Karpas-422 (cell line): Measurements from ENCODE around the gene RNF11. TPM values are rescaled to one million over a fixed set of nuclear protein-coding genes. Genes with fewer than 3 reads are reported as not detected.
A peak's percentile ranks its signal among the peaks of the same experiment; 100 is the strongest.
"Not testable (repeated sequence)": the region's sequence is repeated elsewhere in the genome, so short reads cannot be mapped to it uniquely, and the experiment has no call there.

Source experiments
- DNase-seq: peaks from one replicate; pipeline ENCODE4 v3.0.0-alpha.2; 2015
- H2AFZ ChIP-seq: fragments of 200-600 bp; sonication (generic); 2 replicates; pipeline ENCODE4 v1.6.1; 2014; ENCODE audit warnings: antibody characterized with exemption, low read length, mixed read lengths
- H3K27ac ChIP-seq: fragments of 200-600 bp; sonication (generic); 2 replicates; pipeline ENCODE4 v1.5.1; 2014; ENCODE audit warnings: mild to moderate bottlenecking, low read length, moderate library complexity
- H3K27me3 ChIP-seq: fragments of 200-600 bp; sonication (generic); 2 replicates; pipeline ENCODE4 v1.6.1; 2014; ENCODE audit warnings: low read length, mixed read lengths
- H3K36me3 ChIP-seq: fragments of 200-600 bp; sonication (generic); 2 replicates; pipeline ENCODE4 v1.6.1; 2014; ENCODE audit warnings: low read length, mixed read lengths; ENCODE audit not compliant: insufficient read depth
- H3K4me1 ChIP-seq: fragments of 200-600 bp; sonication (generic); 2 replicates; pipeline ENCODE4 v1.6.1; 2014; ENCODE audit warnings: mild to moderate bottlenecking, low read length, mixed read lengths
- H3K4me2 ChIP-seq: fragments of 200-600 bp; sonication (generic); 2 replicates; pipeline ENCODE4 v1.6.1; 2014; ENCODE audit warnings: low read length, low read depth, mild to moderate bottlenecking; ENCODE audit not compliant: poor library complexity, severe bottlenecking
- H3K4me3 ChIP-seq: fragments of 200-600 bp; sonication (generic); 2 replicates; pipeline ENCODE4 v1.5.1; 2014; ENCODE audit warnings: mild to moderate bottlenecking, antibody characterized with exemption, low read length, mixed read lengths
- H3K79me2 ChIP-seq: fragments of 200-600 bp; sonication (generic); 2 replicates; pipeline ENCODE4 v1.6.1; 2014; ENCODE audit warnings: mild to moderate bottlenecking, low read length, mixed read lengths
- H3K9ac ChIP-seq: fragments of 200-600 bp; sonication (generic); 2 replicates; pipeline ENCODE4 v1.6.0; 2014; ENCODE audit warnings: low read length
- H3K9me2 ChIP-seq: fragments of 200-600 bp; sonication (generic), shearing (Covaris generic); replicated peaks from 2 replicates; pipeline ENCODE4 v1.6.0; 2014; ENCODE audit warnings: mild to moderate bottlenecking, low read length, moderate library complexity; ENCODE audit not compliant: insufficient read depth
- H3K9me3 ChIP-seq: fragments of 300-700, 200-600 bp; sonication (generic); 2 replicates; pipeline ENCODE4 v1.6.1; 2014; ENCODE audit warnings: low read length, mixed read lengths
- H4K20me1 ChIP-seq: fragments of 200-600 bp; sonication (generic); 2 replicates; pipeline ENCODE4 v1.6.1; 2014; ENCODE audit warnings: mild to moderate bottlenecking, antibody characterized with exemption, low read length, low read depth; ENCODE audit not compliant: insufficient read depth
- total RNA-seq: library from RNA; depleted of rRNA; stranded (reverse); fragments of >200 nt; shearing (Covaris generic); gene quantifications from 2 replicates; pipeline ENCODE4 v1.2.3, GENCODE V29; 2014; ENCODE audit warnings: low replicate concordance

RNF11 gene
- total RNA-seq, 1 experiment from 2014 or later, result 12.3 TPM

- Histone ChIP-seq H3K4me1 (peaks cover 20% of the 10 kb centered on the region), H3K9me3 (no peaks in the 10 kb centered on the region), H3K27ac (no peak overlapping the region), H3K9me2 (no peaks in the 10 kb centered on the region), H2AFZ (no peak overlapping the region), H3K36me3 (no peaks in the 10 kb centered on the region), H4K20me1 (no peaks in the 10 kb centered on the region; the same call in 1 of the 2 replicates), H3K4me3 (no peak overlapping the region), H3K27me3 (no peaks in the 10 kb centered on the region), H3K9ac (no peak overlapping the region), H3K4me2 (no peak overlapping the region), H3K79me2 (peaks cover 3% of the 10 kb centered on the region; the same call in 1 of the 2 replicates)
- no peak for DNase-seq
Observed at GRCh38 chr1:51231896-51232295, 4.2 kb upstream of the RNF11 start.

- DNase-seq, H3K9me3 ChIP-seq, H3K27ac ChIP-seq, H3K4me3 ChIP-seq, H2AFZ ChIP-seq, H3K27me3 ChIP-seq, H3K9ac ChIP-seq, H3K36me3 ChIP-seq, H3K9me2 ChIP-seq: not testable (repeated sequence)
- peaks cover 30% of the 10 kb centered on the region for H3K4me1 ChIP-seq
- H3K79me2 ChIP-seq, result peaks cover 15% of the 10 kb centered on the region; the same call in 1 of the 2 replicates
- H4K20me1 ChIP-seq, result peaks cover 13% of the 10 kb centered on the region
- peak overlapping the region; percentile 83 for H3K4me2 ChIP-seq
Observed at GRCh38 chr1:51234236-51234635, 1.8 kb upstream of the RNF11 start.

- H3K9me3 ChIP-seq, result no peaks in the 10 kb centered on the region
- peak overlapping the region; percentile 87 for H3K9ac ChIP-seq
- H2AFZ ChIP-seq, result no peak overlapping the region
- H3K79me2 ChIP-seq, result peaks cover 15% of the 10 kb centered on the region; the same call in 1 of the 2 replicates
- no peak overlapping the region for H3K27ac ChIP-seq
- peak overlapping the region; percentile 95 for H3K4me3 ChIP-seq
- no peaks in the 10 kb centered on the region for H3K27me3 ChIP-seq
- no peaks in the 10 kb centered on the region for H3K9me2 ChIP-seq
- peak; percentile 92 for DNase-seq
- H3K4me1 ChIP-seq, result peaks cover 30% of the 10 kb centered on the region
- no peaks in the 10 kb centered on the region for H3K36me3 ChIP-seq
- H4K20me1 ChIP-seq, result peaks cover 19% of the 10 kb centered on the region
- H3K4me2 ChIP-seq, result peak overlapping the region; percentile 83
Observed at GRCh38 chr1:51234721-51235425, 1.2 kb upstream of the RNF11 start.

- Histone ChIP-seq H3K79me2 (peaks cover 22% of the 10 kb centered on the region; the same call in 1 of the 2 replicates), H3K27me3 (no peaks in the 10 kb centered on the region), H4K20me1 (peaks cover 37% of the 10 kb centered on the region), H3K36me3 (no peaks in the 10 kb centered on the region), H3K4me3 (peak overlapping the region; percentile 95), H3K9me2 (no peaks in the 10 kb centered on the region), H2AFZ (peak overlapping the region; percentile 95), H3K4me1 (peaks cover 30% of the 10 kb centered on the region), H3K4me2 (peak overlapping the region; percentile 83), H3K27ac (no peak overlapping the region), H3K9me3 (no peaks in the 10 kb centered on the region), H3K9ac (peak overlapping the region; percentile 87)
- peak; percentile 64 for DNase-seq
Observed at GRCh38 chr1:51236531-51237350, 668 bp downstream of the RNF11 start.

- no peak overlapping the region for H3K27ac ChIP-seq
- peaks cover 37% of the 10 kb centered on the region for H4K20me1 ChIP-seq
- no peak for DNase-seq
- no peaks in the 10 kb centered on the region for H3K9me2 ChIP-seq
- H3K4me3 ChIP-seq, result peak overlapping the region; percentile 95
- no peaks in the 10 kb centered on the region for H3K27me3 ChIP-seq
- peaks cover 22% of the 10 kb centered on the region; the same call in 1 of the 2 replicates for H3K79me2 ChIP-seq
- peaks cover 30% of the 10 kb centered on the region for H3K4me1 ChIP-seq
- peak overlapping the region; percentile 87 for H3K9ac ChIP-seq
- H3K4me2 ChIP-seq, result peak overlapping the region; percentile 83
- no peaks in the 10 kb centered on the region for H3K36me3 ChIP-seq
- H3K9me3 ChIP-seq, result no peaks in the 10 kb centered on the region
- H2AFZ ChIP-seq, result no peak overlapping the region
Observed at GRCh38 chr1:51237351-51238033, 1.4 kb downstream of the RNF11 start.

GRCh38 chr1:51238034-51238403 is 1.9 kb downstream of the RNF11 start:
- Histone ChIP-seq H3K4me2 (peak overlapping the region; percentile 83), H3K36me3 (no peaks in the 10 kb centered on the region), H4K20me1 (peaks cover 37% of the 10 kb centered on the region), H3K27ac (no peak overlapping the region), H3K9me3 (no peaks in the 10 kb centered on the region), H3K4me3 (0 out of 2 replicates have a peak overlapping the region, but pooled peaks have one; percentile 7), H3K9me2 (no peaks in the 10 kb centered on the region), H3K9ac (no peak overlapping the region), H2AFZ (no peak overlapping the region), H3K4me1 (peaks cover 30% of the 10 kb centered on the region), H3K79me2 (peaks cover 22% of the 10 kb centered on the region; the same call in 1 of the 2 replicates), H3K27me3 (no peaks in the 10 kb centered on the region)
- DNase-seq, result no peak

GRCh38 chr1:51240084-51240483 is 4.0 kb downstream of the RNF11 start:
- H3K9ac ChIP-seq, result no peak overlapping the region
- no peaks in the 10 kb centered on the region for H3K9me3 ChIP-seq
- peaks cover 22% of the 10 kb centered on the region; the same call in 1 of the 2 replicates for H3K79me2 ChIP-seq
- peaks cover 39% of the 10 kb centered on the region for H4K20me1 ChIP-seq
- no peak overlapping the region for H2AFZ ChIP-seq
- no peaks in the 10 kb centered on the region for H3K9me2 ChIP-seq
- DNase-seq, result no peak
- peaks cover 19% of the 10 kb centered on the region for H3K4me1 ChIP-seq
- H3K36me3 ChIP-seq, result no peaks in the 10 kb centered on the region
- H3K4me2 ChIP-seq, result no peak overlapping the region
- H3K4me3 ChIP-seq, result no peak overlapping the region
- no peaks in the 10 kb centered on the region for H3K27me3 ChIP-seq
- H3K27ac ChIP-seq, result no peak overlapping the region

- H3K9me2 ChIP-seq, result no peaks in the 10 kb centered on the region
- H3K27ac ChIP-seq, result no peak overlapping the region
- H3K4me3 ChIP-seq, result no peak overlapping the region
- H4K20me1 ChIP-seq, result peaks cover 39% of the 10 kb centered on the region
- H3K9ac ChIP-seq, result no peak overlapping the region
- H3K36me3 ChIP-seq, result no peaks in the 10 kb centered on the region
- H3K4me1 ChIP-seq, result peaks cover 11% of the 10 kb centered on the region
- H3K9me3 ChIP-seq, result no peaks in the 10 kb centered on the region
- H3K4me2 ChIP-seq, result no peak overlapping the region
- H3K27me3 ChIP-seq, result no peaks in the 10 kb centered on the region
- no peak overlapping the region for H2AFZ ChIP-seq
- DNase-seq, result no peak
- H3K79me2 ChIP-seq, result peaks cover 22% of the 10 kb centered on the region; the same call in 1 of the 2 replicates
Observed at GRCh38 chr1:51241119-51241518, 5.0 kb downstream of the RNF11 start.
